ENCODE measurements around the gene OR5AU1.

OR5AU1 gene

DNA sequence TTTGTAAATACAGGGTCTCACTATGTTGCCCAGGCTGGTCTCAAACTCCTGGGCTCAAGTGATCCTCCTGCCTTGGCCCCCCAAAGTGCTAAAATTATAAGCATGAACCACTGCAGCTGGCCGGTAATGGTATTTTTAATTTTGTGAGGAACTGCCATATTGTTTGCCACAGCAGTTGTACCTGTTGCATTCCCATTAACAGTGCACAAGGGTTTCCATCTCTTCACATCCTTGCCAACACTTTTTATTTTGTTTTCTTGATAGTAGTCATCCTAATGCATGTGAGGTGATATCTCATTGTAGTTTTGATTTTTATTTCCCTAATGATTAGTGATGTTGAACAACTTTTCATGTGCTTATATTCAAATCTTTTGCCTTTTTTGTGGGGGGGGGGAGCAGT lies 13.5 kb downstream of the OR5AU1 start:
- ATAC-seq (ENCODE audit: low read depth): no peak

DNA sequence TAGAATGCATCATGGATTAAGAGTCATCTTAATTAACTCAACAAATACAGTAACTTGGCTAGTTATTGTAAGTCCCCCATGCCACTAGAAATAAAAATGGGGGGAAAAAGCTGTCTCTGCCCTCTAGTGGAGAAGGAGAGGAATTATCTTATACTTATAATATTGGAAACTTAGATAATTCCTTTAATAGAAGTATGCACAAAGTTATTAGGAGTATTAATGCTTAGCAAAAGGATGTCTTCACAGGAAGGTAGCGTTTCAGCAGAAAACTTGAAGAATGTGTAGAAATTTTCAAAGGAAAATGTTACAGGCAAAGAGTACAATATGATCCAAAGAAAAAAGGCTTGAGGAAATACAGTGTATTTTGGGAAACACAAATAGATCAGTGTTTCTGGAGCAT lies 19.8 kb downstream of the OR5AU1 start:
- H3K27ac ChIP-seq (ENCODE audit: poor library complexity, severe bottlenecking): no peak overlapping the region
- DNase-seq (ENCODE audit: low spot score) (no peak), ATAC-seq (ENCODE audit: low read depth) (no peak)
- H3K4me3 ChIP-seq (ENCODE audit: severe bottlenecking): no peak overlapping the region
- no peaks in the 10 kb centered on the region for H3K27me3 ChIP-seq (ENCODE audit: insufficient read depth, poor library complexity, severe bottlenecking)
- no peaks in the 10 kb centered on the region for H3K9me3 ChIP-seq (ENCODE audit: severe bottlenecking)
- no peaks in the 10 kb centered on the region for H3K36me3 ChIP-seq (ENCODE audit: low read depth)
- TF ChIP-seq, protein P1, sequence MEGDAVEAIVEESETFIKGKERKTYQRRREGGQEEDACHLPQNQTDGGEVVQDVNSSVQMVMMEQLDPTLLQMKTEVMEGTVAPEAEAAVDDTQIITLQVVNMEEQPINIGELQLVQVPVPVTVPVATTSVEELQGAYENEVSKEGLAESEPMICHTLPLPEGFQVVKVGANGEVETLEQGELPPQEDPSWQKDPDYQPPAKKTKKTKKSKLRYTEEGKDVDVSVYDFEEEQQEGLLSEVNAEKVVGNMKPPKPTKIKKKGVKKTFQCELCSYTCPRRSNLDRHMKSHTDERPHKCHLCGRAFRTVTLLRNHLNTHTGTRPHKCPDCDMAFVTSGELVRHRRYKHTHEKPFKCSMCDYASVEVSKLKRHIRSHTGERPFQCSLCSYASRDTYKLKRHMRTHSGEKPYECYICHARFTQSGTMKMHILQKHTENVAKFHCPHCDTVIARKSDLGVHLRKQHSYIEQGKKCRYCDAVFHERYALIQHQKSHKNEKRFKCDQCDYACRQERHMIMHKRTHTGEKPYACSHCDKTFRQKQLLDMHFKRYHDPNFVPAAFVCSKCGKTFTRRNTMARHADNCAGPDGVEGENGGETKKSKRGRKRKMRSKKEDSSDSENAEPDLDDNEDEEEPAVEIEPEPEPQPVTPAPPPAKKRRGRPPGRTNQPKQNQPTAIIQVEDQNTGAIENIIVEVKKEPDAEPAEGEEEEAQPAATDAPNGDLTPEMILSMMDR (IDR thresholded peaks at IDR 0.05; ENCODE audit: poor library complexity, severe bottlenecking): peak; percentile 95
- no peaks in the 10 kb centered on the region for H3K4me1 ChIP-seq (ENCODE audit: insufficient read depth, poor library complexity, severe bottlenecking)

More for the DNA sequence above, 13.5 kb downstream of the OR5AU1 start:
- no peak for DNase-seq (ENCODE audit: low spot score)
- no peak overlapping the region for H3K4me3 ChIP-seq (ENCODE audit: severe bottlenecking)
- TF ChIP-seq, protein P1 (IDR thresholded peaks at IDR 0.05; ENCODE audit: poor library complexity, severe bottlenecking): no peak
- H3K4me1 ChIP-seq (ENCODE audit: insufficient read depth, poor library complexity, severe bottlenecking): no peaks in the 10 kb centered on the region
- H3K36me3 ChIP-seq (ENCODE audit: low read depth): no peaks in the 10 kb centered on the region
- H3K9me3 ChIP-seq (ENCODE audit: severe bottlenecking): no peaks in the 10 kb centered on the region
- H3K27me3 ChIP-seq (ENCODE audit: insufficient read depth, poor library complexity, severe bottlenecking): no peaks in the 10 kb centered on the region
- no peak overlapping the region for H3K27ac ChIP-seq (ENCODE audit: poor library complexity, severe bottlenecking)

DNA sequence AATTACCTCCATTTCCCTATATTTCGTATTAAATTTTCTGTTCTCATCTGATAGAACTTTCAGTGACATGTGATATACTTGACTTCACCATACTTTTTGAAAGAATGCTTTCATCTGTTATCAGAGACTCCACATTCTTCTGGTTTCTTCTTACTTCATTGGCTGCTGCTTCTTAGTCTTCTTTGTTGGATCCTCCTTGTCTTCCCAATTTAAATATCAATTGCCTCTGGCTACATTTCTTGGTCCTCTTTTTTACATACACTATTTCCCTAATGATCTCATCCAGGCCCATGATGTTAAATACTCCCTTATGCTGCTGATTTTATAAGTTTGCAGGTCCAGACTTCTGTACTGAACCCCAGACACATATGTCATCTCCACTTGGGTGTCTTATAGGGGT lies 22.0 kb downstream of the OR5AU1 start:
- TF ChIP-seq, protein P1 (IDR thresholded peaks at IDR 0.05; ENCODE audit: poor library complexity, severe bottlenecking): no peak
- Histone ChIP-seq H3K9me3 (ENCODE audit: severe bottlenecking) (no peaks in the 10 kb centered on the region), H3K36me3 (ENCODE audit: low read depth) (no peaks in the 10 kb centered on the region), H3K27ac (ENCODE audit: poor library complexity, severe bottlenecking) (no peak overlapping the region), H3K4me3 (ENCODE audit: severe bottlenecking) (no peak overlapping the region), H3K4me1 (ENCODE audit: insufficient read depth, poor library complexity, severe bottlenecking) (no peaks in the 10 kb centered on the region), H3K27me3 (ENCODE audit: insufficient read depth, poor library complexity, severe bottlenecking) (peaks cover under 1% of the 10 kb centered on the region)
- no peak for ATAC-seq (ENCODE audit: low read depth)
- no peak for DNase-seq (ENCODE audit: low spot score)

DNA sequence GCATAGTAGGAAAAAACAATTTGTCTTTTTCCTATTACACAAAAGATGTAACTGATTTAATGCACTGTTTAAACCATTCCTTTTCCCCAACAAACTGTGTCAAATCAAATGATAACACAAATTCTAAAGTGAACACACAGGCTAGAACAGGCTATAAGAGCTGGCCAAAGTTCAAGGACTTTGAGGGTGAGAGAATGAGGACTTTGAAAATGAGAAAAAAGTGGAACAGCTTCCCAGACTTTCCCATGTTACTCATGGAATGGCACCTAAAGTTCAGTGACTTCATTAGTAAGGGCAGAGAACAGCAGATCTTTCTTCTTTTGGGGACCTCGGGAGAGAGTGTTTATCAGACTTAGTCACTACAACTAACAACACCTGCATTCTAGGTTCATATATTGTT lies 32.4 kb downstream of the OR5AU1 start:
- ATAC-seq (ENCODE audit: low read depth) (no peak), DNase-seq (ENCODE audit: low spot score) (no peak)
- TF ChIP-seq, protein P1 (IDR thresholded peaks at IDR 0.05; ENCODE audit: poor library complexity, severe bottlenecking): no peak
- H3K9me3 ChIP-seq (ENCODE audit: severe bottlenecking): no peaks in the 10 kb centered on the region
- peaks cover 7% of the 10 kb centered on the region for H3K27me3 ChIP-seq (ENCODE audit: insufficient read depth, poor library complexity, severe bottlenecking)
- no peak overlapping the region for H3K4me3 ChIP-seq (ENCODE audit: severe bottlenecking)
- H3K27ac ChIP-seq (ENCODE audit: poor library complexity, severe bottlenecking): no peak overlapping the region
- no peaks in the 10 kb centered on the region for H3K36me3 ChIP-seq (ENCODE audit: low read depth)
- H3K4me1 ChIP-seq (ENCODE audit: insufficient read depth, poor library complexity, severe bottlenecking): no peaks in the 10 kb centered on the region

DNA sequence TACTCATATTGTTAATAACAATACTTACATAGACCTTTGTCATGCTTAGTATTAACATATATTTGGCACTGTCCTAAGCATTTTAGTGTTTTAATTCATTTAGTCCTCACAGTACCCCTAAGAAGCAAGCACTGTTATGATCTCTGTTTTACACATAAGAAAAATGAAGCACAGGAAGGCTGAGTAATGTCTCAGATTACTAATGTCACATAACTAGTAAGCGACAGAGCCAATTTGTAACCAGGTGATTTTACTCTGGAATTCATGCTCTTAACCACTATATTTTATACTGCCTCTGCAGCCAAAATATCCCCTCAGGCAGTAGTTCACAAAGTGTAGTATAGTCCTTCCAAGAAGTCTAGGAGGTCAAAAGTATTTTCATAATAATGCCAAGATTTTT lies 34.7 kb downstream of the OR5AU1 start:
- TF ChIP-seq, protein P1 (IDR thresholded peaks at IDR 0.05; ENCODE audit: poor library complexity, severe bottlenecking): no peak
- Histone ChIP-seq H3K27me3 (ENCODE audit: insufficient read depth, poor library complexity, severe bottlenecking) (no peaks in the 10 kb centered on the region), H3K4me3 (ENCODE audit: severe bottlenecking) (no peak overlapping the region), H3K9me3 (ENCODE audit: severe bottlenecking) (no peaks in the 10 kb centered on the region), H3K27ac (ENCODE audit: poor library complexity, severe bottlenecking) (no peak overlapping the region), H3K4me1 (ENCODE audit: insufficient read depth, poor library complexity, severe bottlenecking) (no peaks in the 10 kb centered on the region), H3K36me3 (ENCODE audit: low read depth) (no peaks in the 10 kb centered on the region)
- no peak for ATAC-seq (ENCODE audit: low read depth)
- DNase-seq (ENCODE audit: low spot score): no peak

Data from RWPE2 (cell line).